ENCODE measurements around the gene SNX6.
"Not testable (repeated sequence)": the region's sequence is repeated elsewhere in the genome, so short reads cannot be mapped to it uniquely, and the experiment has no call there.

GRCh38 chr14:34650006-34650405, 20.1 kb upstream of the SNX6 start:
- TF ChIP-seq HMG20B (CRISPR knock-in tag; IDR thresholded peaks at IDR 0.05); CTCF (IDR thresholded peaks at IDR 0.05 in 2 of 3, conservative IDR thresholded peaks at IDR 0.05 in 1 of 3; ENCODE audit: insufficient read depth in 2 of 3, low read depth in 1 of 3, low read length in 3 of 3); RAD21 (CRISPR knock-in tag; conservative IDR thresholded peaks at IDR 0.05 in 1 of 2, IDR thresholded peaks at IDR 0.05 in 1 of 2); MLLT1 (IDR thresholded peaks at IDR 0.05); SRSF7 (optimal IDR thresholded peaks at IDR 0.05; ENCODE audit: low read depth, low read length); SMARCC2 (IDR thresholded peaks at IDR 0.05; ENCODE audit: low read depth); CBFA2T2 (conservative IDR thresholded peaks at IDR 0.05): not testable (repeated sequence)

Data from K562 (cell line).